ENCODE results near the gene WIPF3. TPM values are rescaled to one million over a fixed set of nuclear protein-coding genes. Genes with fewer than 3 reads are reported as not detected.

The WIPF3 gene
- total and polyA plus RNA-seq, 2 experiments from 2014 or later: 1.4 to 2.8 TPM

- Histone ChIP-seq H3K9me3 (ENCODE audit: low read depth) (no peaks in the 10 kb centered on the region), H3K4me1 (ENCODE audit: low read depth) (no peaks in the 10 kb centered on the region), H3K27me3 (peaks cover 23% of the 10 kb centered on the region), H3K27ac (no peak overlapping the region), H3K36me3 (no peaks in the 10 kb centered on the region), H3K4me3 (no peak overlapping the region)
- DNase-seq (ENCODE audit: low read depth in 1 of 2, low spot score in 1 of 2): peak in 1 of 2 donors; percentile 59
- TF ChIP-seq, protein P1, sequence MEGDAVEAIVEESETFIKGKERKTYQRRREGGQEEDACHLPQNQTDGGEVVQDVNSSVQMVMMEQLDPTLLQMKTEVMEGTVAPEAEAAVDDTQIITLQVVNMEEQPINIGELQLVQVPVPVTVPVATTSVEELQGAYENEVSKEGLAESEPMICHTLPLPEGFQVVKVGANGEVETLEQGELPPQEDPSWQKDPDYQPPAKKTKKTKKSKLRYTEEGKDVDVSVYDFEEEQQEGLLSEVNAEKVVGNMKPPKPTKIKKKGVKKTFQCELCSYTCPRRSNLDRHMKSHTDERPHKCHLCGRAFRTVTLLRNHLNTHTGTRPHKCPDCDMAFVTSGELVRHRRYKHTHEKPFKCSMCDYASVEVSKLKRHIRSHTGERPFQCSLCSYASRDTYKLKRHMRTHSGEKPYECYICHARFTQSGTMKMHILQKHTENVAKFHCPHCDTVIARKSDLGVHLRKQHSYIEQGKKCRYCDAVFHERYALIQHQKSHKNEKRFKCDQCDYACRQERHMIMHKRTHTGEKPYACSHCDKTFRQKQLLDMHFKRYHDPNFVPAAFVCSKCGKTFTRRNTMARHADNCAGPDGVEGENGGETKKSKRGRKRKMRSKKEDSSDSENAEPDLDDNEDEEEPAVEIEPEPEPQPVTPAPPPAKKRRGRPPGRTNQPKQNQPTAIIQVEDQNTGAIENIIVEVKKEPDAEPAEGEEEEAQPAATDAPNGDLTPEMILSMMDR (IDR thresholded peaks at IDR 0.05; ENCODE audit: low read depth, low read length): no peak
Measured at GRCh38 chr7:29879609-29880008, 73.3 kb downstream of the WIPF3 start.

- no peaks in the 10 kb centered on the region for H3K36me3 ChIP-seq
- no peaks in the 10 kb centered on the region for H3K9me3 ChIP-seq (ENCODE audit: low read depth)
- H3K27ac ChIP-seq: no peak overlapping the region
- H3K4me3 ChIP-seq: no peak overlapping the region
- peaks cover 32% of the 10 kb centered on the region for H3K27me3 ChIP-seq
- TF ChIP-seq, protein P1 (IDR thresholded peaks at IDR 0.05; ENCODE audit: low read depth, low read length): no peak
- no peaks in the 10 kb centered on the region for H3K4me1 ChIP-seq (ENCODE audit: low read depth)
- DNase-seq (ENCODE audit: low read depth in 1 of 2, low spot score in 1 of 2): peak in 1 of 2 donors; percentile 48
Measured at GRCh38 chr7:29881724-29882123, 75.4 kb downstream of the WIPF3 start.

DNA sequence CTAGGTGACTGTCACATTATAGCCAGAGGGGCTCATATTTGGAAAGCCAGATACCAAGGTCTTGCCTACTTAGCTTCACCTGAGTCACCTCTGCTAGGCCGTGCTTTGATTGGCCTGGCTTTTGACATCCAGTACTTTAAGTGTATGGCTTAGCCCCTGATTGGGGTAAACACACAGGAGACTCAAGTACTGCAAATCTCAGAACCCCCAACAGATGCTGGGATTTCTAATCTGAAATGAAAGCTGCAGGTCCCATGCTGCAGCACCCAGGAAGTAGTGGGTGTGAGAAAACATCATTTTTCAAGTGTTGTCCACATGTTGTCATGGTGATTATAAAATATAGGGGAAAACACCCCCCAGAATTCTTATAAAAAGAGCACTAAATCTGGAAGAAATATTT lies 76.2 kb downstream of the WIPF3 start:
- Histone ChIP-seq H3K4me3 (no peak overlapping the region), H3K27me3 (peaks cover 32% of the 10 kb centered on the region), H3K4me1 (ENCODE audit: low read depth) (no peaks in the 10 kb centered on the region), H3K27ac (no peak overlapping the region), H3K36me3 (no peaks in the 10 kb centered on the region), H3K9me3 (ENCODE audit: low read depth) (no peaks in the 10 kb centered on the region)
- TF ChIP-seq, protein P1 (IDR thresholded peaks at IDR 0.05; ENCODE audit: low read depth, low read length): no peak
- no peak for DNase-seq (ENCODE audit: low read depth in 1 of 2, low spot score in 1 of 2)

DNA sequence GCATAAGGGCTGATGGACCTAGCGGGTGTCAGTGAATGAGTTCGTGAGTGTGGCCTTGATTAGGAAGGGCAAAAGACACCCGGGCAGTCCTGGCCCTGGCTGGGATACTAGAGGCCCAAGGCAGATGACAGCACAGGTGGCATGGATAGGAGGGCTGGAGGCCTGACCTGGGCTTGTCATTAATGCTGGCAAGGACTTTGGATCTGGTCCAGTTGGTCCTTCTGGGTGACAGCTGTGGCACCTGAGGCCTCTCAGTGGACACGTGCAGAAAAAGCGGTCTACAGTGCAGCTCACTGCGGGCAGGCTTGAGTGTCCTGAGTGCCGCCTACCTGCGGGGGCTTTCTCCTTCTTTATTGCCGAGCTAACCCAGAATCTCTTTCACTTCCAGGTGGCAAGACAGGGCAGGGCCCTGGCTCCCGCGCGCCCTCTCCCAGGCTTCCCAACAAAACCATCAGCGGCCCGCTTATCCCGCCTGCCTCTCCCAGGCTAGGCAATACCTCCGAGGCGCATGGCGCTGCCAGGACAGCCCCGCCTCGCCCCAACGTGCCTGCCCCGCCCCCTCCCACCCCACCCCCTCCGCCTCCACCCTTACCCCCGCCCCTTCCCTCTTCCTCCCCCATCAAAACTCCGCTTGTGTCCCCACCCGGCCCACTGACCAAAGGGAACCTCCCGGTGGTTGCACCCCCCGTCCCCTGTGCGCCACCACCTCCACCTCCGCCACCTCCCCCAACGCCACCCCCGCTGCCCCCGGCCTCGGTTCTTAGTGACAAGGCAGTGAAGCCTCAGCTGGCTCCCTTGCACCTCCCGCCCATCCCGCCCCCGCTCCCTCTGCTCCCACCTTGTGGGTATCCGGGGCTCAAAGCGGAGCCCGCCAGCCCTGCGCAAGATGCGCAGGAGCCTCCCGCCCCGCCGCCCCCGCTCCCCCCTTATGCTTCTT lies 77.4 kb downstream of the WIPF3 start:
- TF ChIP-seq, protein P1 (IDR thresholded peaks at IDR 0.05; ENCODE audit: low read depth, low read length): no peak
- Histone ChIP-seq H3K27ac (no peak overlapping the region), H3K36me3 (no peaks in the 10 kb centered on the region), H3K4me3 (no peak overlapping the region), H3K9me3 (ENCODE audit: low read depth) (no peaks in the 10 kb centered on the region), H3K4me1 (ENCODE audit: low read depth) (no peaks in the 10 kb centered on the region), H3K27me3 (peaks cover 32% of the 10 kb centered on the region)
- peak in 1 of 2 donors; percentile 23 for DNase-seq (ENCODE audit: low read depth in 1 of 2, low spot score in 1 of 2)

GRCh38 chr7:29884399-29885272 lies 78.3 kb downstream of the WIPF3 start:
- Histone ChIP-seq H3K27ac (no peak overlapping the region), H3K27me3 (peaks cover 32% of the 10 kb centered on the region), H3K36me3 (no peaks in the 10 kb centered on the region), H3K9me3 (ENCODE audit: low read depth) (no peaks in the 10 kb centered on the region), H3K4me1 (ENCODE audit: low read depth) (no peaks in the 10 kb centered on the region), H3K4me3 (no peak overlapping the region)
- TF ChIP-seq, protein P1 (IDR thresholded peaks at IDR 0.05; ENCODE audit: low read depth, low read length): no peak
- no peak for DNase-seq (ENCODE audit: low read depth in 1 of 2, low spot score in 1 of 2)
